Neural cell (in vitro differentiated cells): ENCODE data around the gene GRM1.

Experiments used
- POLR2AphosphoS5 ChIP-seq: IDR thresholded peaks from 2 replicates; pipeline ENCODE4 v1.6.1; 2012
- TF ChIP-seq, protein P1 (sequence below): fragments of 450-650 bp; IDR thresholded peaks from 2 replicates; pipeline ENCODE4 v1.5.1; 2014; ENCODE audit warnings: antibody characterized with exemption, mild to moderate bottlenecking, moderate library complexity; ENCODE audit not compliant: poor library complexity, severe bottlenecking

DNA sequence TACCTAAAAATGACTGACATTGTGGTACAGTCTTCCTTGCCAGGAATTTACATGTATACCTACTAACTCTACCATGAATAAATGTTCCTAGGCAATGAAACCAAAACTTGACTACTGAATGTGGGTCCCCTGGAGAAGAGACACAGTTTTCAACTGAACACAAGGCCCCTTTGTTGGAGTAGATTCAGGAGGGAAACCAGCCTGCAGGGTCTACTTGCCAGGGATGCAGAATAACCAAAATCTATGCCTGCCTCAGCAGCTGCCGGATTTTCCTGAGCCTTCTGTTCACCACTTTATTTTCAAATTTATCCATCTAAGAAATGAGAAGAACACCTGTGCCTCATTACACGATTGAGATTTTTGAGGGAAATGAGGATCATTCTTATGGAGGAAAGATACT, 211.9 kb downstream of the GRM1 start:
- TF ChIP-seq POLR2AphosphoS5 = no peak
- TF ChIP-seq, protein P1, sequence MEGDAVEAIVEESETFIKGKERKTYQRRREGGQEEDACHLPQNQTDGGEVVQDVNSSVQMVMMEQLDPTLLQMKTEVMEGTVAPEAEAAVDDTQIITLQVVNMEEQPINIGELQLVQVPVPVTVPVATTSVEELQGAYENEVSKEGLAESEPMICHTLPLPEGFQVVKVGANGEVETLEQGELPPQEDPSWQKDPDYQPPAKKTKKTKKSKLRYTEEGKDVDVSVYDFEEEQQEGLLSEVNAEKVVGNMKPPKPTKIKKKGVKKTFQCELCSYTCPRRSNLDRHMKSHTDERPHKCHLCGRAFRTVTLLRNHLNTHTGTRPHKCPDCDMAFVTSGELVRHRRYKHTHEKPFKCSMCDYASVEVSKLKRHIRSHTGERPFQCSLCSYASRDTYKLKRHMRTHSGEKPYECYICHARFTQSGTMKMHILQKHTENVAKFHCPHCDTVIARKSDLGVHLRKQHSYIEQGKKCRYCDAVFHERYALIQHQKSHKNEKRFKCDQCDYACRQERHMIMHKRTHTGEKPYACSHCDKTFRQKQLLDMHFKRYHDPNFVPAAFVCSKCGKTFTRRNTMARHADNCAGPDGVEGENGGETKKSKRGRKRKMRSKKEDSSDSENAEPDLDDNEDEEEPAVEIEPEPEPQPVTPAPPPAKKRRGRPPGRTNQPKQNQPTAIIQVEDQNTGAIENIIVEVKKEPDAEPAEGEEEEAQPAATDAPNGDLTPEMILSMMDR = no peak
